ENCODE data around the gene TMEM203. TPM values are rescaled to one million over a fixed set of nuclear protein-coding genes. Genes with fewer than 3 reads are reported as not detected.

TMEM203 gene
- total RNA-seq, 5 donors from 2014 or later (not counting 1 experiment from before 2014, with no cell fraction given), result 23.7 to 44.7 (median 42.1) TPM

- H3K27ac Mint-ChIP-seq, result no peak overlapping the region
- no peak for ATAC-seq (replicated peaks in 1 of 4)
Observed at GRCh38 chr9:137214620-137215019, 9.2 kb upstream of the TMEM203 start.

DNA sequence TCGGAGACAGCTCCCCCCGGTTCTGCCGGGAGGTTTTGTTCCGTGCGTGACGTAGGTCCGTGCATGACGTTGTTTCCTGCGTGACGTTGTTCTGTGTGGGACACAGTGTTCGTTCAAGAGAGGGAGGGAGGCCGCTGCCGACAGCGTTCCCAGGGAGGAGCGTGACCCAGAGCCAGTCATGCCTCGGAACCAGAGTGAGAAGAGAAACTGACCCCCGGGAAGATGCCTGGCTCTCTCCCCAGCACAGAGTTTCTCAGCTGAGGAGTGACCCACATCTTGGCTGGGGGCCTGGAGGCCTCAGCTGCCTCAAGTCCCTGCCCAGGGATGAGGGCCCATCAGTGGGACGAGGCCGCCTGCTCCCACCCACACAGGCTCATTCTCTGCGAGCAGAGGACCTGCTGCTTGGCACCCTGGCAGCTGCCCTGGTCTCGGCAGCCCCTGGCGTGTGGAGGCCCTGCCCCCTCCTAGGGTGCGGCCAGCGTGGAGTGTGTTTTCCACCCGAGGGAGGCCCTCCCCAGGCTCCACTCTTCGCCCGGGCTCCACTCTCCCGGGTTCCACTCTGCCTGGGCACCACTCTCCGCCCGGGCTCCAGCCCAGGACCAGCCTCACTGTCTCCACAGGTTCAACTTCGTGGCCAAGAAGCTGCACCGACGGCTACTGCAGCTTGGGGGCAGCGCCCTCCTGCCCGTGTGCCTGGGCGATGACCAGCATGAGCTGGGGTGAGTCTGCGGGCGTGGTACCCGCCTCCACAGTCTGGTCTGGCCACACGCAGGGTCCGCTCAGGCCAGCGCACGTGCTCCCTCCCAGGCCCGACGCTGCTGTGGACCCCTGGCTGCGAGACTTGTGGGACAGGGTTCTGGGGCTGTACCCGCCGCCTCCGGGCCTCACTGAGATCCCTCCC, 8.0 kb upstream of the TMEM203 start:
- peaks cover 0 to 5% of the 10 kb centered on the region in 2 donors for H3K36me3 ChIP-seq (ENCODE audit: control insufficient read depth in 2 of 2, extremely low read depth in 1 of 2, insufficient read depth in 1 of 2, low read length in 1 of 2)
- no peak overlapping the region for H3K4me3 Mint-ChIP-seq
- H3K9me3 ChIP-seq, result no peaks in the 10 kb centered on the region
- no peak overlapping the region for H3K4me3 ChIP-seq (ENCODE audit: control insufficient read depth in 1 of 2, extremely low read depth in 1 of 2, low read length in 1 of 2)
- no peak overlapping the region for H3K27ac Mint-ChIP-seq
- H3K27ac ChIP-seq (ENCODE audit: low read length), result no peak overlapping the region
- H3K27me3 Mint-ChIP-seq, result no peaks in the 10 kb centered on the region
- no peak for ATAC-seq (replicated peaks in 1 of 4)
- H3K4me1 ChIP-seq (ENCODE audit: control insufficient read depth in 1 of 2, extremely low read depth in 1 of 2, insufficient read depth in 2 of 2, low read length in 2 of 2), result no peaks in the 10 kb centered on the region
- WGBS (ENCODE audit: insufficient coverage), result 94% methylated on average over 49 of the region's 49 CpGs
- peaks cover 0 to 3% (median 1%) of the 10 kb centered on the region in 3 donors for H3K4me1 Mint-ChIP-seq
- H3K9me3 Mint-ChIP-seq, result no peaks in the 10 kb centered on the region
- ChIA-PET POLR2A (no interaction called here), CTCF (no interaction called here)
- DNase-seq, result no peak
- H3K27me3 ChIP-seq (replicated peaks in 1 of 2; ENCODE audit: control insufficient read depth in 2 of 2, extremely low read depth in 1 of 2, insufficient read depth in 2 of 2, low read length in 1 of 2), result no peaks in the 10 kb centered on the region
- H3K36me3 Mint-ChIP-seq, result peaks cover 4% of the 10 kb centered on the region

More at GRCh38 chr9:137214620-137215019, 9.2 kb upstream of the TMEM203 start:
- no peak overlapping the region for H3K4me3 Mint-ChIP-seq
- H3K27ac ChIP-seq (ENCODE audit: low read length), result no peak overlapping the region
- H3K36me3 Mint-ChIP-seq, result no peaks in the 10 kb centered on the region
- H3K4me3 ChIP-seq (ENCODE audit: control insufficient read depth in 1 of 2, extremely low read depth in 1 of 2, low read length in 1 of 2), result no peak overlapping the region
- H3K4me1 Mint-ChIP-seq, result no peaks in the 10 kb centered on the region
- H3K4me1 ChIP-seq (ENCODE audit: control insufficient read depth in 1 of 2, extremely low read depth in 1 of 2, insufficient read depth in 2 of 2, low read length in 2 of 2), result no peaks in the 10 kb centered on the region
- no peaks in the 10 kb centered on the region for H3K9me3 Mint-ChIP-seq
- WGBS (ENCODE audit: insufficient coverage), result 90% methylated on average over 18 of the region's 19 CpGs
- no peak for DNase-seq
- no peaks in the 10 kb centered on the region for H3K9me3 ChIP-seq
- H3K27me3 ChIP-seq (replicated peaks in 1 of 2; ENCODE audit: control insufficient read depth in 2 of 2, extremely low read depth in 1 of 2, insufficient read depth in 2 of 2, low read length in 1 of 2), result no peaks in the 10 kb centered on the region
- POLR2A ChIA-PET, result interaction anchor here in 1 of 2 donors (0.5 kb wide), 1 partner anchor 9 kb away, joined by 3 read pairs; no protein-coding TSS in a partner anchor
- peaks cover 0 to 2% of the 10 kb centered on the region in 2 donors for H3K36me3 ChIP-seq (ENCODE audit: control insufficient read depth in 2 of 2, extremely low read depth in 1 of 2, insufficient read depth in 1 of 2, low read length in 1 of 2)
- no peaks in the 10 kb centered on the region for H3K27me3 Mint-ChIP-seq
- CTCF ChIA-PET, result no interaction called here

DNA sequence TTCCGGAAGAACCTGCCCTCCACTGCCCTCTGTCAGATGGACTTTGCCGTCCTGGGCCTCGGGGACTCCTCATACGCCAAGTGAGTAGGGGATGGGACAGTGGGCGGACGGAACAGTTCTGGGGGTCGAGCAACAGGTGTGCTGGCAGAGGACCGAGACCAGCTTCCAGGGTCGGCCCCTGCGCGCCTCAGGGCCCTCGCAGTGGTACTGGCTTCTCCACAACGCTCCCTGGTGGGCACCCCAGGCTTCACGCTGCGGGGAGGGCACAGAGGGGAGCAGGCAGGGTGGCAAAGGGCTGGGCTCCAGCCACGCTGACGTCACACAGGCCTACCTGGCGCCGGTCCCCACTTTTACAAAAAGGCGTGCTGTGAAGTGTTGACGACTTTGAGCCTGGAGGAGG, 7.1 kb upstream of the TMEM203 start:
- Histone ChIP-seq H3K9me3 (no peaks in the 10 kb centered on the region), H3K4me3 (ENCODE audit: control insufficient read depth in 1 of 2, extremely low read depth in 1 of 2, low read length in 1 of 2) (no peak overlapping the region), H3K27ac (ENCODE audit: low read length) (no peak overlapping the region), H3K4me1 (ENCODE audit: control insufficient read depth in 1 of 2, extremely low read depth in 1 of 2, insufficient read depth in 2 of 2, low read length in 2 of 2) (peaks cover 0 to 2% of the 10 kb centered on the region in 2 experiments), H3K27me3 (replicated peaks in 1 of 2; ENCODE audit: control insufficient read depth in 2 of 2, extremely low read depth in 1 of 2, insufficient read depth in 2 of 2, low read length in 1 of 2) (no peaks in the 10 kb centered on the region), H3K36me3 (ENCODE audit: control insufficient read depth in 2 of 2, extremely low read depth in 1 of 2, insufficient read depth in 1 of 2, low read length in 1 of 2) (peaks cover 0 to 5% of the 10 kb centered on the region in 2 donors)
- H3K9me3 Mint-ChIP-seq, result no peaks in the 10 kb centered on the region
- H3K4me1 Mint-ChIP-seq, result peaks cover 2 to 8% (median 2%) of the 10 kb centered on the region in 3 donors
- 92% methylated on average over 21 of the region's 21 CpGs for WGBS (ENCODE audit: insufficient coverage)
- H3K36me3 Mint-ChIP-seq, result peaks cover 5% of the 10 kb centered on the region
- H3K27me3 Mint-ChIP-seq, result no peaks in the 10 kb centered on the region
- ATAC-seq (replicated peaks in 1 of 4) (no peak), DNase-seq (no peak)
- POLR2A ChIA-PET, result no interaction called here
- CTCF ChIA-PET, result no interaction called here
- no peak overlapping the region for H3K4me3 Mint-ChIP-seq
- H3K27ac Mint-ChIP-seq, result no peak overlapping the region

DNA sequence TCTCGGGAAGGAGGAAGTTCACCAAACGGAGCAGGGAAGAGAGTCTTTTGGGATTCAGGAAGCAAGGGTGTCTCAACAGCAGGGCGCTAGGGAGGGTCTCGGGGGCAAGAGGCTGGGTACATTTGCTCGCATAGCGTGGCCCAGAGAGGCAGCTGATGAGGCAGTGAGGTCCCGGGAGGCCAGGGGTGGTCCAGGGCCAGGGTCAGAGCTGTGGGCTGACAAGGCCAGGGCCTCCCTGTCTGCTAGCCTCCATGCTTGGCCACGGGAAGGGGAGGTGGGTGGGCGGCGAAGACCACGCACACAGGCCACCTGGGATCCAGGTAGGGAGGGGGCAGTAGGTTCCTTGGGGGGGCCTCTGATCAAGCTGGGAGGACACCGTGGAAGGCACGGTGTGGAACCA, 6.1 kb upstream of the TMEM203 start:
- 91% methylated on average over 13 of the region's 13 CpGs for WGBS (ENCODE audit: insufficient coverage)

GRCh38 chr9:137206602-137207001, 1.2 kb upstream of the TMEM203 start:
- POLR2A ChIA-PET, result interaction anchor here (0.6 to 1.0 kb wide), 2 partner anchors 15 to 30 kb away, joined by 3 to 5 read pairs; partner anchors contain the start of gene RNF208 (in 1 of the 2)
- Histone ChIP-seq H3K9me3 (no peaks in the 10 kb centered on the region), H3K4me3 (ENCODE audit: control insufficient read depth in 1 of 2, extremely low read depth in 1 of 2, low read length in 1 of 2) (no peak overlapping the region), H3K36me3 (ENCODE audit: control insufficient read depth in 2 of 2, extremely low read depth in 1 of 2, insufficient read depth in 1 of 2, low read length in 1 of 2) (peaks cover 0 to 6% of the 10 kb centered on the region in 2 donors), H3K27me3 (replicated peaks in 1 of 2; ENCODE audit: control insufficient read depth in 2 of 2, extremely low read depth in 1 of 2, insufficient read depth in 2 of 2, low read length in 1 of 2) (no peaks in the 10 kb centered on the region), H3K27ac (ENCODE audit: low read length) (no peak overlapping the region), H3K4me1 (ENCODE audit: control insufficient read depth in 1 of 2, extremely low read depth in 1 of 2, insufficient read depth in 2 of 2, low read length in 2 of 2) (peaks cover 19 to 44% of the 10 kb centered on the region in 2 experiments)
- H3K36me3 Mint-ChIP-seq, result peaks cover 9% of the 10 kb centered on the region
- no peaks in the 10 kb centered on the region for H3K27me3 Mint-ChIP-seq
- 82% methylated on average over 6 of the region's 7 CpGs for WGBS (ENCODE audit: insufficient coverage)
- no peaks in the 10 kb centered on the region for H3K9me3 Mint-ChIP-seq
- no peak overlapping the region for H3K27ac Mint-ChIP-seq
- H3K4me1 Mint-ChIP-seq, result peaks cover 39 to 54% (median 41%) of the 10 kb centered on the region in 3 donors
- CTCF ChIA-PET, result no interaction called here
- peak overlapping the region; percentile 90 to 92 (median 91) for H3K4me3 Mint-ChIP-seq
- no peak for ATAC-seq (replicated peaks in 1 of 4)
- DNase-seq, result no peak

More for the DNA sequence above, 6.1 kb upstream of the TMEM203 start:
- Mint-ChIP-seq H3K27ac (no peak overlapping the region), H3K9me3 (no peaks in the 10 kb centered on the region), H3K27me3 (no peaks in the 10 kb centered on the region), H3K4me3 (no peak overlapping the region), H3K4me1 (peaks cover 12 to 17% (median 12%) of the 10 kb centered on the region in 3 donors), H3K36me3 (peaks cover 9% of the 10 kb centered on the region)
- Histone ChIP-seq H3K4me1 (ENCODE audit: control insufficient read depth in 1 of 2, extremely low read depth in 1 of 2, insufficient read depth in 2 of 2, low read length in 2 of 2) (peaks cover 2 to 12% of the 10 kb centered on the region in 2 experiments), H3K36me3 (ENCODE audit: control insufficient read depth in 2 of 2, extremely low read depth in 1 of 2, insufficient read depth in 1 of 2, low read length in 1 of 2) (peaks cover 0 to 5% of the 10 kb centered on the region in 2 donors), H3K27me3 (replicated peaks in 1 of 2; ENCODE audit: control insufficient read depth in 2 of 2, extremely low read depth in 1 of 2, insufficient read depth in 2 of 2, low read length in 1 of 2) (no peaks in the 10 kb centered on the region), H3K4me3 (ENCODE audit: control insufficient read depth in 1 of 2, extremely low read depth in 1 of 2, low read length in 1 of 2) (no peak overlapping the region), H3K27ac (ENCODE audit: low read length) (no peak overlapping the region), H3K9me3 (no peaks in the 10 kb centered on the region)
- DNase-seq (no peak), ATAC-seq (replicated peaks in 1 of 4) (no peak)
- ChIA-PET POLR2A (no interaction called here), CTCF (no interaction called here)

DNA sequence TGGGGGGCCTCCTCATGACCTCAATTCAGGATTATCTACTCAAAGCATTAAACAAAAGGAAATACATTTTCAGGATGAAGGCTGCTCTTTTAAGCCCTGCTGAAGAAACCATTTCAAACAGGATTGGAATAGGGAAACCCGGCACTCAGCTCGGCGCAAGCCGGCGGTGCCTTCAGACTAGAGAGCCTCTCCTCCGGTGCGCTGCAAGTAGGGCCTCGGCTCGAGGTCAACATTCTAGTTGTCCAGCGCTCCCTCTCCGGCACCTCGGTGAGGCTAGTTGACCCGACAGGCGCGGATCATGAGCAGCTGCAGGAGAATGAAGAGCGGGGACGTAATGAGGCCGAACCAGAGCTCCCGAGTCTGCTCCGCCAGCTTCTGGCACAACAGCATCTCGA, 720 bp downstream of the TMEM203 start:
- CTCF ChIA-PET, result interaction anchor here in 1 of 2 donors (0.5 to 0.6 kb wide), 2 partner anchors 32 to 84 kb away, joined by 3 read pairs; no protein-coding TSS in a partner anchor

More for the DNA sequence above, 720 bp downstream of the TMEM203 start:
- H3K36me3 ChIP-seq (ENCODE audit: control insufficient read depth in 2 of 2, extremely low read depth in 1 of 2, insufficient read depth in 1 of 2, low read length in 1 of 2), result peaks cover 0 to 6% of the 10 kb centered on the region in 2 donors
- Mint-ChIP-seq H3K27ac (peak overlapping the region; percentile 88 to 89), H3K4me1 (peaks cover 39 to 63% (median 48%) of the 10 kb centered on the region in 3 donors), H3K27me3 (no peaks in the 10 kb centered on the region), H3K9me3 (no peaks in the 10 kb centered on the region), H3K36me3 (peaks cover 9% of the 10 kb centered on the region), H3K4me3 (peak overlapping the region; percentile 90 to 92 (median 91))
- ATAC-seq (replicated peaks in 1 of 4), result no peak
- H3K27me3 ChIP-seq (replicated peaks in 1 of 2; ENCODE audit: control insufficient read depth in 2 of 2, extremely low read depth in 1 of 2, insufficient read depth in 2 of 2, low read length in 1 of 2), result peaks cover 0 to under 1% of the 10 kb centered on the region in 2 experiments
- H3K4me1 ChIP-seq (ENCODE audit: control insufficient read depth in 1 of 2, extremely low read depth in 1 of 2, insufficient read depth in 2 of 2, low read length in 2 of 2), result peaks cover 22 to 53% of the 10 kb centered on the region in 2 experiments
- H3K9me3 ChIP-seq, result no peaks in the 10 kb centered on the region
- peak overlapping the region; percentile 71 to 88 for H3K4me3 ChIP-seq (ENCODE audit: control insufficient read depth in 1 of 2, extremely low read depth in 1 of 2, low read length in 1 of 2)
- DNase-seq, result no peak
- POLR2A ChIA-PET, result interaction anchor here in 1 of 2 donors (1.2 kb wide), 1 partner anchor 36 kb away, joined by 4 read pairs; the partner anchor contains the start of gene TUBB4B
- WGBS (ENCODE audit: insufficient coverage), result 21% methylated on average over 20 of the region's 21 CpGs
- H3K27ac ChIP-seq (ENCODE audit: low read length), result peak overlapping the region; percentile 73
